NCI-H128 (cell line): ENCODE results near the gene ACTR3C.
"Not testable (repeated sequence)": the region's sequence is repeated elsewhere in the genome, so short reads cannot be mapped to it uniquely, and the experiment has no call there.

ENCODE experiments used
- DNase-seq: peaks from one replicate; lab custom pipeline; 2025; ENCODE audit not compliant: unreplicated experiment; lab: John Stamatoyannopoulos, UW

Gene ACTR3C

DNA sequence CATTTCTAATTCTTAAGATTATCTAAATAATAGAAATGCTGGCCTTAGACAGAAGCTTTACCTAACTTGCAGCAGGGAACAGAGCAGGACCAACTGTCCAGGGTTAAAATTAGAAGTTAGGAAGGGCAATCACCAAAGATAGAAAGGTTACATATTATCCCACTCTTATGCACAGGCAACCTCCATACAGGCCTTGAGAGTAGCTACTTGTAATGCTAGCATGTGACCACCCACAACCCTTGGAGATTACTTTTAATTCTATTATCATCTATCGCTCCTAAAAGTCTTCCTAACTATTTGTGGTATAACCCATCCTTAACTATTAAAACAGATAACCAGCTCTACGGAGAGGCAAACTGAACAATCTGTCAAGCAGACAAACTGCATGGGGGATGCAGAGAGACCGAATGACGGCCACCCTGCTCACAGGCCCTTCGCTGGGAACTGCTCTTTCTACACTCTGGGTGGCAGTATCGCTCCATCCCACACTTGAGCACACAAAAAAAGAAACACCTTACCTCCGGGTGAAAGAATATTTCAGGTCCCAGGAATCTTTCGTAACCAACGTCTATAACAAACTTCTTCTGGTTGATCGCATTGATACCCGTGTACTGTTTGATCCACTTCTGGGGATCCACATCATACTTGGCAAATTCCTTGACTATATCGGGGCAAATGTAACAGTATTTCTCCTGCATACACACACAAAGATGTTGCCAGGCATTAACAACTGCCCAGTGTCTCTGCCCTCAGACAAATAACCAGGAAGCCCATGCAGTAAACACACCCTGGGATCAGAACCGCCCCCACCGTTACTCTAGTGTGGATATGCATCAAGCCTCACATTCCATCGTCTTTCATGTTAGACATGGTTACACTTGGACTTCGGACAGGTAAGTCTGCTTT lies 37.2 kb downstream of the ACTR3C start:
- DNase-seq, result peak; percentile 1

DNA sequence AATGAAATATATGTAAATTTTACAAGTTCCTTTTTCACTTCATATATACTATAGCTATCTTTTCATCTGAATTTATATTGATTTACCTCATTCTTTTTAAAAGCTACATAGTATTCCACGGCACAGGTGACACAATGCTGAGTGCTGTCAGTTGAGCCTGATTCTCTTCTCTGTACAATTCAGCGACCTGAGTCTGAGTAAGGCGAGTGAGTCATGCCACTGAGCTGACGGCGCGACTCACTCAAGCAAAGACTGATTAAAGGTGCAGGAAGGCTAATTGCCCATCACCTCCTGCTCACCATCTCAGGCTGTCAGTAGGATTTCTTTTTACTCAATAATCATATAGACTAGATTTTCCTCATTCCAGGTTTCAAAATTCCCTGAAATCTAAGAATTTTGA lies 39.7 kb downstream of the ACTR3C start:
- DNase-seq, result not testable (repeated sequence)

DNA sequence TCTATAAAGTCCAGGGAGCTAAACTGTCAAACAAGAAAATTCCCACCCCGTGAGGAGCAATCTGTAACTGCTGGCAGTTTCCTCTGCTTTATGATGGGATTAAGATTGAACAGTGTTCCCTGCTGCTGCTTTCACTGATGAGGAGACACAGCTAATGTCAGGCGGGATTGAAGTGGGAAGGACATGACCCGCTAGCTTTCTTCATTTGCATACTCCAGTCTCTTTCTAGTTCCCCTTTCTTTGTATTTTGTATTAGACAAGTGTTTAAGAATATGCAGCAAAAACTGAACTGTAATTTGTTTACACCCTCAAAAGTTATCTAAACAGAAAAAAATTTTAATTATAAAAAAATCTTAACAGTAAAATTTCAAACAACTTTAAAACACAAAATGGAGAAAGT lies 40.2 kb downstream of the ACTR3C start:
- not testable (repeated sequence) for DNase-seq

DNA sequence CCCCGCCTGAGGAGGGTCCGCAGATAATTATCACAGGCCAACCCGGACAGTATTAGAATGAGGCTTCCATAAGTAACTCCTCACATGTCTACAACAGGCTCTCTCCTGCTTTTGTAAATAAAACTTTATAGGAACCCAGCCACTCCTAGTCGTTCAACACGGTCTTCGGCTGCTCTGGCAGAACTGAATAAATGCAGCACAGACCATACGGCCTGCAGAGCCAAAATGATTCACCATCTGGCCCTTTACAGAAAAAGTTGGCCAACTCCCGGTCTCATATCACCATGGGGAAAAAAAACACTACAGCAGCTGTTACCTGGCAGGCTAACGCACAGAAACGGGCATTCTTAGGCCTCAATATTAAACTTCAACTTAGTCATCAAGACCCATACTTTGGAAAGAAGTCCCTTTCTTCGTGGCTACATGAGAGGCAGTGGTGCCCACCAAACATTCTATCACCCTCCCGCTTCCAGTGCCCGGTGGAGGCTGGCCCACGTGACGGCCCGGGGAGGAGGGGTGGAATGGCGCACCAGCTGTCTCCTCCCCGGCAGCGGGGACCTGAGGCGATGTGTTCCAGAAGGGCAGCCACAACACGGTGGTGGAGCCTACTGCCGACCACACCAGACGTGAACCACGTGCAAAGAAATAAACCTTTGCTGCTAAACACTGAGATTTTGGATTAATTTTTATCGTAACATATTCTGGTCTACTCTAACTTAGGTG lies 41.5 kb downstream of the ACTR3C start:
- DNase-seq, result not testable (repeated sequence)

DNA sequence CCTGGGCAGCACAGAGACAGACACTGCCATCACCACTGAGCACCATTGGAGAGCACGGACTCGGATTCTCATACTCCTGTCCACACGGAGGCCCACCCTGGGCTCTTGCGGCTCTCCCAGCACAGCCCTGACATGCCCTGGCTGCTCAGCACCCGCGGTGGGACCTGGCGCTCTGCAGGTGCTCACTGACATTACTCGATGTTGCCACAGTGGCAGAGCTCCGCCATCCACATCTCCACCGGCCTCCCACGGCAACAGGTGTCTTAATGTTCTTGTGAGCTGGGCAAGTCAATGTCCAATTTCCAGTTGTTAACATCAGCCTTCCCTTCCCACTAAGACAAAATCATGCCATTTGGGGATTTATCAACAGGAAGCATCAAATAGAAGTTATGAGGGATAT lies 45.0 kb downstream of the ACTR3C start:
- not testable (repeated sequence) for DNase-seq

DNA sequence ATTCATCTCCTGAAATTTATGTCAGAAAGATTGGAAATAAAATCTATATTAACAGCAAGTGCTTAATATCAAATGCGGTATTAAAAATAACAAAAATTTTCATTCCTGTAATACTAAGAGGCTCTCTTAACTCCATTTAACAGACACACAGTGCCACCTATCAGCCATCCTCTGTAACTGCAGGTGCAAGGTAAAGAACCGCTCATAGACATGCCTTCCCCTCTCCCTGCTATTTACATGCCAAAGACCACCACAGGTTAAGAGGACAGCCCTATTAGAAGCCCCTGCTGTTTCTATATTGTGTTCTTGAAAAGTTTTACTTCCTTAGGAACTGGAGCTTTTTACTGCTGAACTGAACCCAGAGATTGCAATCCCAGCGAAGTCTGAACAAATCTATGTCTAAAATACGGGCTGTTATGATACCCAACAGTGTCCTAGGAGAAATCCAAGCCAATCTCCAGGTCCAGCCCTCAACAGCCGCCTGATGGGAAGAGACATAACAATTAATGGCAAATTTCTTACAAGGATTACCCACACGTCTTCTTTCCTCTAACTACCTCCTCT lies 47.1 kb downstream of the ACTR3C start:
- DNase-seq, result not testable (repeated sequence)

DNA sequence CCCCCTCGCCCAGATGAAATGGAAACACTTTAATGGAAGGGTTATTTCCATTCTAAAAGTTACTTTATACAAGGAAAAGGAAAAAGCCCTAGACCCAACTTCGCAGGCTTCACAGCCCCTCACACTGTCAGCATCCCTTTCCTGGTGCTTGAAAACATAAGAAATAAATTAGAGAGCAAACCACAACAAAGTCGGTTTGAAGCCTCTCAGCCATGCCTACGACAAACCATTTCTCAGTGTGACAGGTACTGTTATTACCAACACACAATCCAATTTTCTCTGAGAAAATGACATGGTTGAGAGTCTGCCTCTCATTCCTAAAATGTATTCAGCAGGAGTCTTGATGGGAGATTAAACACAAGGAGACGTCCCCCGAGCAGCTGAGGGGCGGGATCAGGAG lies 51.4 kb downstream of the ACTR3C start:
- not testable (repeated sequence) for DNase-seq

DNA sequence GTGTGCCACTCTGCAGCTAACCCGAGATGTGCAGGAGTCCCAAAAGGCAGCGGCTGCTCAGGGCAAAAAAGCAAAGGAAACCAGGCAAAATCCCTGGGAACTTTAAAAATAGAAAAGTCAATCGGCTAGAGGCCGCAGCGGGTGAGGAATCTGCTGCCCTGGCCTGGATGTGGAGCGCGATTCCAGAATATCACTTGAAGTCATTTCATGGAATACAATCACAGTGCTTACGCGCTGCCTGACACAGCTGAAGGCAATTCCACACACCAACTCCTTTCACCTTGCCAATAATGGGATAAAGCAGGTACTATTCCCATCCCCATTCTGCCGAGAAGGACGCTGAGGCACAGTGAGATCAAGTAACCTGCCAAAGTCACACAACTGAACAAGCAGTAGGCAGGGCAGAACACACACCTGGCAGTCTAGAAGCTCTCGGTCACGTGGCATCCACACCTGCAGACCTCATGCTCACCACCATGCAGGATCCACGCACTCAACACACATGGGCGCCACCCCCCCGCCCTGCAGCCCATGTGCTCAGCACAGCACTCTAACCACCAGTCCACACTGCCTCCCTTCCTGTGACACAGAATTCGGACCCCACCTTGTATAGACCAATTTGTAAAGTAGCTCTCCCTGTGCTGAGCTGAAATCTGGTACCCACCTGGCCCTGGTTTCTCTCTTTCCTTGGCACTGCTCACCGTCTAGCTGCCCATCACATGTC lies 53.1 kb downstream of the ACTR3C start:
- not testable (repeated sequence) for DNase-seq

DNA sequence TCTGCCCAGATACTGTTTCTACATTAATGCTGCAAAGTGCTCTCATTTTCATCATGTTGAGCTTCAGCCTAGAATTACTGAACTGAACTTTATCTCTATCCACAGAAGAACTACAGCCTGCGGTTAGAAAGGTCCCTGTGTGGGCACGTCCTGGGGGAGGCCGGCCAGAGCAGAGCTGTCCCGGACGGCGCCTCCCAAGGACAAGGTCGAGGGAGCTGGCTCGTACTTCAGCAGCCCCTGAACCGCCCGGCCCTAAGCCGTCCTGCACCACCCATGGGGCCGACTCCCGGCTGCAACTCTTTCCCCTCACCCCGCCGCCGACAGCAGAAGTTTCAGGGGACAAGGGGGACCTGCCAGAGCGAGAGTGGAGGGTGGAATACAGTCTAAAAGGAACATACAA lies 54.5 kb downstream of the ACTR3C start:
- not testable (repeated sequence) for DNase-seq

DNA sequence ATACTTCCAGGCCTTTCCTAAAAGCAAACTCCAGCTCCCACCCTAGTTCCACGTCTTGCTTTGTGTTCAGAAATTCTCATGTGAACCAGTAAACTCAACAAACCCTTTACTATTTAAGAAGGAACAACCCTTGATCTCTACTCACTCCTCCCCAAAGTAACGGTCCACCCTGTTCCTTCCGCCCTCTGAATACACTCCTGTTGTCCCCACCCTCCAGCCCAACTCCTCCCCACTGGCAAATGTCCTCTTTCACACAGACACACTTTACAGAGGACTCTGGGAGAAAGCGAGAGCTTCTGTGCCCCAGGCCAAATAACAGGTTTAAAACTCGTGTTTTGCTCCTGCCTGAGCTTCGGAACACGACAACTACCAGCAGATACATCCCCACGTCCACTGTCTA lies 55.1 kb downstream of the ACTR3C start:
- not testable (repeated sequence) for DNase-seq

DNA sequence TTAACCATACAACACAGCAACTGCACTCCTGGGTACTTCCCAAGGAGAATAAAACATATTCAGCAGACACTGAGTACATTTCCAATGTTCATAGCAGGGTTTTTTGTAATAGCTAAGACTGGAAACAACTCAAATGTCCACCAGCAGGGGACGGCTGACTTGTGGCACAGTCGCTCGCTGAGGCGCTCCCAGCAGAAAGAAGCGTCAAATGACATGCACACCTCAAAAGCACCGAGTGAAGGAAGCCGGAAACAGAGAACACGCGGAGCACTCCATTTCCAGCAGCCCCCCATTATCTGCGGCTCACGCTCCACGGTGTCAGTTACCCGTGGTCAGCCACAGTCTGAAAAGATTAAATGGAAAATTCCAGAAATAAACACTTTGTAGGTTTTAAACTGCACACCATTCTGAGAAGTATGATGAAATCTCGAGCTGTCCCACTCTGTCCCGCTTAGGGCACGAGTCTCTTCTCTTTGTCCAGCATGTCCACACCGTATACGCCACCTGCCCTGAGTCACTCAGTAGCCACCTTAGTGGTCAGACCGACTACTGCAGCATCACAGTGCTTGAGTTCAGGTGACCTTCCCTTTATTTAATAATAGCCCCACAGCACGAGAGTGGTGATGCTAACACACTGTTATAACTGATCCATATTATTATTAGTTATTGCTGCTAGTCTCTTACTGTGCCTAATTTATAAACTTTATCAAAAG lies 56.2 kb downstream of the ACTR3C start:
- DNase-seq, result not testable (repeated sequence)

DNA sequence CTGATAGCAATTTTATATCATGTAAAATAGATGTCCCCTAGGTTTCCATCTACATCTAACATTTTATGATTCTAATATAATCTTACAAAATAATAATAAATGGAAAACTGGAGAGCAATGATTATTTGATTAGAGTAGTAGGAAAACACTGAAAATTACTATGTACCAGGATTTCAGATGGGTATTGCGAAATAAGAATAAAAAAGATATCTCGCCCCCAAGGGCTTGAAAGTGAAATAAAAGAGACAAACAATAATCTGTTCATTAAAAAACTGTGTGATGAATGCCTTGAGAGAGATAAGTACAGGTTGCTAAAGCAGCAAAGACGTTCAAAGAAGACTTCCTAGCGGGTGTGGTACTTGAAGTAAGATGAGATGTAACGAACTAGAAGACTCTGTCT lies 60.7 kb downstream of the ACTR3C start:
- DNase-seq, result not testable (repeated sequence)

DNA sequence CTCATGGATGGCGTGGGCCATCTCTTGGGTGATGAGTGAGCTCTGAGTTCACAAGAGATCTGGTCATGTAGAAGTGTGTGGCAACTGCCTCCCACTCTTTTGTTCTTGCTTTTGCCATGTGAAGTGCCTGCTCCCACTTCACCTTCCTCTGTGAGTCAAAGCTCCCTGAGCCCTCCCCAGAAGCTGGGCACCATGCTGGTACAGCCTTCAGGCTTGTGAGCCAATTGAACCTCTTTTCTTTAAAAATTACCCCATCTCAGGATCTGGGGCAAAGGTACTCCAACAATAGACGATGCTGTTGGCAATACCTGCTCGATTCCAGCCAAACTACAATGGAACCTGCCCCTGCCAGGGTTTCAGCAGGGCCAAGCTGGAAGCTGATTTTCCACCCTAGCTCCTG lies 75.6 kb downstream of the ACTR3C start:
- not testable (repeated sequence) for DNase-seq

DNA sequence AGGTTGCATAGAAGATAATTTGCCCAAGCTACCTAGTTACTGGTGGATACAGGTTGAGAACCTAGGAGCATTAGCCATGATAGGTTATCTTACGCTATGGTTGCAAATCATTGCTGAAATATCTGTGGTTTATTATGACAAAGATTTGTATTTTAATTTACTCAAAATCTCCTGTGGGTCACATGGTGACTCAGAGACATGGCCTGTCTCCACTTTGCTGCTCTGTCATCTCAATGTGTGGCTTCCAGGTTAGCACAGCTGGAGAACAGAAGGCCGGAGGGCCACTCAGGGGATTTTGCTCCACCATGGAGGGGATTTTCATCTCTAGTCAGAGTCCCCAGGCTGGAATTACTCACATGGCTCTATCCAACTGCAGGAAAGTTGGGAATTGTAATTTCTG lies 78.1 kb downstream of the ACTR3C start:
- DNase-seq, result not testable (repeated sequence)

DNA sequence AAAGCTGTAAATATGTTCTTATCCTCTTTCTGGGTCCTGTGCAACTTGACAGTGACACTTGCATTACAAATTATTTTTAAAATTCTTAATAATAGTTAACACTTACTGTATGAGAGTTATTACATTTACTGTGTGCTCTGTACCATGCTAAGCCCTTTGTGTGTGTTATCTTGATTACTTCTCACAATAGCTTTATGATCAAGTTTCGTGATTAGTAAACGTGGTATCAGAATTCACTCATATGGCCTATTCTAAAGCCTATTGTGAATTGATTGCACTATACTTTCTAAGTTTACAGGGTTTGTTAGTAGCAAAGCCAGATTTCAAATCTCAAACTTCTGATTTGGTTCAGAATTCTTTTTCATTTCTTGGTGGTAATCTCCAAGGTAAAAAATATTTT lies 80.4 kb downstream of the ACTR3C start:
- not testable (repeated sequence) for DNase-seq

DNA sequence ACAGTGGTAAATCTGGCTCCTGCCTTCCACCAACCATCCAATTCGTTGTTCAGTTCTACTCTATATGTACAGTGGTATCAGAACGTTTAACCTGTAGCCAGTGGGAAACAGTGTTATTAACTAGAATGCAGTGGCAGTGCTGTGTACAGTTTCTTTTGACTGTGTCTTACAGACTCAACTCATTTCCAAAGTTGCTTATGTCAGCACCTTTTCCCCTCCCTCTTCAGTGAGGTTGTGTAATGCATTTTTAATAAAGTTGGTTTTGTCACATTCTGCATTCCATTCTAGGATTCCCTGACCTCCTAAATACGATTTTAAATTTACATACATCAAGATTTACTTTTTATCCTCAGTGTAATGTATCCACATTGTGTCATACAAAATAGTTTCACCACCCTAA lies 97.9 kb downstream of the ACTR3C start:
- DNase-seq, result not testable (repeated sequence)

DNA sequence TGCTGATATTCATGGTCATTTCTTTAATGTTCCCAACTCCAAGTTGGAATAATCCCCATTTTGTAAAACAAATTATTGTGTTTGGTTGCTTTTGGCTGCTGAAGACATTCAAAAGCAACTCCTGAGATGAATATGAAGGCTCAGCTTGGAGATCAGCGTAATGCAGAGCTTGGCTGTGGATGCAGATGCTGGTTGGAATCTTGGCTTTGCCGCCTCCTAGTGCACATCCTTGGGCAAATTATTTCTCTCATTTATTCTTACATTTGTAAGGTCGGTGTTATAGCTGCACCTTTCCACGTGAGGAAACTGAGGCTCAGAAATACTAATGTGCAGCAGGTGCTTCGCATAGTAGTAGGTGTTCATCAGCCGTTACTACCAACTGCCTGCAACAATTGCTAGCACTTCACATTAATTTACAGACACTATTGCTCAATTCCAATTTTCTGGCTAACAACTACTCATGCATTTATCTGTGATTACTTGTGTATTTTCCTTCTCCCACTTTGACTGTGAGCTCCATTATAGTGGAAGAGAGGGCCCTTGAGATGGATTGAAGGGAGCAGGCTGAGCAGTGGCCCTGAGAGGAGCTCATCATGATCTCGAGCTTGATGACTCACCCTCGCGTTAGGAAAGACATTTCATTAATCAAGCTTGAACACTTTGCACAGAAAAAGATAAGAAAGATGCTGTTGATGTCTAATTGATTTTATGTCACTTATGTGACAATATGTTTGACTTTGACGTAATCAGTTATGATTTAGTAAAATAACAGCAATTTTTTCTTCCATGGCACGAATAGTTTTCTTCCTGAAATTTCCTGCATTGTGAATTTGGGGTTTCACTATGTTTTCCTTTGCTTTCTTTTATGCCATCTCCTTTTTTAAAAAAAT lies 101.0 kb downstream of the ACTR3C start:
- DNase-seq, result not testable (repeated sequence)

DNA sequence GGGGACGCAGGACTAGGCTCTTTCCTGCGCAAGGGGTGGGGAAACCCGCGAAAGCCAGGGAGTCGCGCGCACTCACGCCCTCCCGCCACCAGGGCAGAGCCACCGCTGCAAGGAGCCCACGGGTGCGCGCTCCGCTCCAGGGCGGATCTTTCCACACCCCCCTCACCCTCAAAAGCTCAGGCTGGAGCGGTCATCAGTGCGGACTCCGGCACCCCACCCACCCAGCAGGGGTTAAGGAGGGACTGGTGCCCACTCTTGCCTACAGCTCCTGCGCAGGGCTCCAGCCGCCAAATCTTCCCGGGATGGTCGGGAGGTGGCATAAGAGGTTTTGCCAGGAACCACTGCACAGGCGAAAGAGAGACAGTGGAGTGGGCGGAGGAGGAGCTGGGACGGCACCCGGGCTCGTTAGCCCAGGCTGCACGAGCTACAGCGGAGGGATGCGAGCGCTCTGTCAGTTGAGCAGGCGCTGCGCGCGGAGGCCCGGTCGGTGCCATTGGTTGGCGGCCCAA lies 102.6 kb downstream of the ACTR3C start:
- DNase-seq, result not testable (repeated sequence)
